Endothelial cell of umbilical vein (primary cell): ENCODE measurements around the gene UBR3. TPM values are rescaled to one million over a fixed set of nuclear protein-coding genes. Genes with fewer than 3 reads are reported as not detected.

Experiments used
- BruUV-seq: library from RNA; stranded (reverse); fragments of 400-500 nt; replicated peaks from 2 replicates; lab custom pipeline; 2021; lab: Mats Ljungman, UMichigan
- CTCF ChIA-PET: fragments of 300-600, 350-600 bp; sonication (Branson Sonifier 250); formaldehyde crosslinking; loops from one replicate; lab custom pipeline; 2021; ENCODE audit warnings: antibody characterized with exemption, inconsistent platforms; lab: Charles Lee
- POLR2A ChIA-PET: fragments of 300-600, 350-600 bp; sonication (Branson Sonifier 250); formaldehyde crosslinking; loops from one replicate; lab custom pipeline; 2021; ENCODE audit warnings: antibody characterized with exemption, inconsistent platforms; lab: Charles Lee
- DNase-seq: peaks from one replicate; pipeline ENCODE4 v3.0.0-alpha.2; 2011; ENCODE audit warnings: low read depth, low spot score
- FAIRE-seq: peaks from 2 replicates; lab custom pipeline; 2011; peaks lifted over from hg19 to GRCh38; lab: Jason Lieb, UNC
- H2AFZ ChIP-seq: 2 replicates; pipeline ENCODE4 v1.6.0; 2012; ENCODE audit warnings: low read depth, low read length, control low read depth, inconsistent platforms
- H3K27ac ChIP-seq: 2 replicates; pipeline ENCODE4 v1.5.1; 2011; ENCODE audit warnings: low read depth, mild to moderate bottlenecking, control low read depth, low read length, moderate library complexity; ENCODE audit not compliant: insufficient read depth
- H3K27me3 ChIP-seq, 2 experiments: 2 replicates each; pipeline versions ENCODE4 v1.6.0 to v1.6.1; 2011; ENCODE audit warnings: low read length in 2 of 2, mixed read lengths in 1 of 2; ENCODE audit not compliant: control insufficient read depth in 2 of 2, insufficient read depth in 2 of 2
- H3K36me3 ChIP-seq, 2 experiments: 2 replicates in 1 of 2; 3 replicates in 1 of 2; pipeline ENCODE4 v1.5.1; 2011; ENCODE audit warnings: low read length in 2 of 2, mild to moderate bottlenecking in 1 of 2, moderate library complexity in 1 of 2; ENCODE audit not compliant: control insufficient read depth in 2 of 2, insufficient read depth in 2 of 2; ENCODE audit errors: extremely low read depth in 1 of 2
- H3K4me1 ChIP-seq: 3 replicates; pipeline ENCODE4 v1.5.1; 2011; ENCODE audit warnings: mild to moderate bottlenecking, low read length; ENCODE audit not compliant: control insufficient read depth, insufficient read depth; ENCODE audit errors: extremely low read depth
- H3K4me2 ChIP-seq: 2 replicates; pipeline ENCODE4 v1.6.1; 2011; ENCODE audit warnings: low read length, control low read depth, mixed read lengths; ENCODE audit not compliant: insufficient read depth
- H3K4me3 ChIP-seq, 3 experiments: fragments of 200-600 bp in 1 of 3; sonication (generic), shearing (Covaris generic) in 1 of 3; replicated peaks in 1 of 3; 2 replicates each; pipeline ENCODE4 v1.5.1; 2011 to 2016; ENCODE audit warnings: control low read depth in 3 of 3, low read length in 3 of 3, mild to moderate bottlenecking in 2 of 3, inconsistent platforms in 1 of 3, low read depth in 1 of 3, moderate library complexity in 1 of 3; ENCODE audit not compliant: insufficient read depth in 1 of 3
- H3K79me2 ChIP-seq: 2 replicates; pipeline ENCODE4 v1.6.0; 2012; ENCODE audit warnings: low read length, inconsistent platforms; ENCODE audit not compliant: control insufficient read depth, insufficient read depth
- H3K9ac ChIP-seq: replicated peaks from 2 replicates; pipeline ENCODE3; 2011; ENCODE audit warnings: low read length, control low read depth; ENCODE audit not compliant: insufficient read depth; ENCODE audit errors: extremely low read depth
- H3K9me1 ChIP-seq: replicated peaks from 3 replicates; pipeline ENCODE4 v1.6.0; 2011; ENCODE audit warnings: mild to moderate bottlenecking, low read length; ENCODE audit not compliant: control insufficient read depth, insufficient read depth; ENCODE audit errors: extremely low read depth
- H3K9me3 ChIP-seq: replicated peaks from 2 replicates; pipeline ENCODE4 v1.5.1; 2012; ENCODE audit warnings: low read length, inconsistent platforms; ENCODE audit not compliant: control insufficient read depth, insufficient read depth
- H4K20me1 ChIP-seq: replicated peaks from 2 replicates; pipeline ENCODE3; 2011; ENCODE audit warnings: mild to moderate bottlenecking, low read length; ENCODE audit not compliant: control insufficient read depth, insufficient read depth; ENCODE audit errors: extremely low read depth
- CTCF ChIP-seq, 2 donors: IDR thresholded peaks; 1 replicate in 1 of 2; 2 replicates in 1 of 2; pipeline ENCODE4 v1.5.1; 2011; ENCODE audit warnings: low read length in 2 of 2, mild to moderate bottlenecking in 2 of 2, moderate library complexity in 2 of 2, control low read depth in 1 of 2, inconsistent platforms in 1 of 2, low read depth in 1 of 2; ENCODE audit not compliant: insufficient read depth in 1 of 2; ENCODE audit errors: extremely low read depth in 1 of 2
- EZH2 ChIP-seq: IDR thresholded peaks from 2 replicates; pipeline ENCODE4 v1.6.1; 2012; ENCODE audit warnings: borderline replicate concordance, low read depth, mild to moderate bottlenecking, moderate library complexity, low read length, inconsistent platforms; ENCODE audit not compliant: severe bottlenecking
- FOS ChIP-seq: IDR thresholded peaks from 2 replicates; pipeline ENCODE4 v1.6.1; 2011; ENCODE audit warnings: mild to moderate bottlenecking, low read length, moderate library complexity, borderline replicate concordance; ENCODE audit not compliant: insufficient read depth
- GATA2 ChIP-seq: IDR thresholded peaks from 2 replicates; pipeline ENCODE4 v1.7.0; 2011; ENCODE audit warnings: low read depth, mild to moderate bottlenecking, moderate library complexity, mixed read lengths, low read length; ENCODE audit not compliant: insufficient read length, insufficient read depth
- JUN ChIP-seq: IDR thresholded peaks from 2 replicates; pipeline ENCODE4 v1.6.1; 2011; ENCODE audit warnings: borderline replicate concordance, low read depth; ENCODE audit not compliant: insufficient read length, insufficient read depth
- MYC ChIP-seq: IDR thresholded peaks from one replicate; pipeline ENCODE4 v1.6.1; 2011; ENCODE audit warnings: mild to moderate bottlenecking, low read depth, low read length
- POLR2A ChIP-seq: IDR thresholded peaks from 2 replicates; pipeline ENCODE4 v1.6.1; 2012; ENCODE audit warnings: low read depth, mild to moderate bottlenecking, control low read depth, low read length
- POLR2AphosphoS5 ChIP-seq: IDR thresholded peaks from 2 replicates; pipeline ENCODE4 v1.6.1; 2012; ENCODE audit warnings: low read depth, mild to moderate bottlenecking, control low read depth, low read length, moderate library complexity; ENCODE audit not compliant: insufficient read depth
- dilution Hi-C: fragments of 300-500 bp; cut with MboI; formaldehyde crosslinking; loops from one replicate; pipeline ENCODE4 v1.15.0; 2019; ENCODE audit warnings: low sequenced_read_pairs; ENCODE audit not compliant: extremely low pct_ligation_motif_present
- intact Hi-C: fragments of 100-400 bp; cut with micrococcal nuclease; formaldehyde crosslinking; loops from one replicate; pipeline ENCODE4 v1.10.0; 2022
- polyA plus RNA-seq, 4 experiments: library from polyadenylated mRNA; depleted of rRNA in 3 of 4; stranded (reverse) in 3 of 4; unstranded in 1 of 4; fragments of >200 nt; gene quantifications; 2 replicates each; pipeline versions ENCODE4 v1.2.1 to v1.2.3, GENCODE V29; 2011 to 2012; ENCODE audit warnings: missing spikeins in 1 of 4
- total RNA-seq: library from RNA; stranded (reverse); gene quantifications from 2 replicates; pipeline ENCODE4 v1.2.3, GENCODE V29; 2021
- TF ChIP-seq, protein P1 (sequence below): IDR thresholded peaks from 2 replicates; pipeline ENCODE4 v1.6.1; 2011; ENCODE audit not compliant: insufficient read depth, insufficient read length

The UBR3 gene
- total and polyA plus RNA-seq, 2 donors (not counting 3 experiments of a cell fraction or from before 2014, with no cell fraction given), result 5.3 to 27.5 TPM

DNA sequence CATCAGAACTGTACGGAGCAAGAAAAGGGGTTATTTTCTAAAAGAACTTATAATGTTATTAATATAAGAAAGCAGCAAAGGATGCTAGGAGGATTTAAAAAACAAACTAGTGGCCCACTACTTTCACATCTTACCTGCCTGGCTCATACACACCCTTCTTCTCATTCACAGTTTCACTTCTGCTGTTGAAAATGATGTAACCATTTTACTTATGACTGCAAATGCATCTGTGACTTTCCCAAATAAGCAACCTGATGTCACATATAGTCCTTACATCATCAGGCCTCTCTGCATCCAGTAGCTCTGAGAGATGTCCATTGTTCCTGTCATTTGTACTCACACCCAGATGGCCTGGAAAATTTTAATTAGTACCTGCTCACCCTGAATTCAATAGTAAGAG lies 248.9 kb downstream of the UBR3 start:
- intact Hi-C loops, result loop anchor here (10.0 kb wide), 1 partner anchor 149 kb away; no protein-coding TSS in a partner anchor
- Histone ChIP-seq H3K79me2 (no peaks in the 10 kb centered on the region), H4K20me1 (no peaks in the 10 kb centered on the region), H3K9ac (no peak overlapping the region), H3K4me1 (peaks cover 14% of the 10 kb centered on the region), H3K9me1 (no peaks in the 10 kb centered on the region), H3K4me3 (no peak overlapping the region), H3K4me2 (no peak overlapping the region), H3K27ac (no peak overlapping the region), H3K9me3 (no peaks in the 10 kb centered on the region), H3K36me3 (no peaks in the 10 kb centered on the region), H3K27me3 (no peaks in the 10 kb centered on the region), H2AFZ (no peak overlapping the region)
- FAIRE-seq, result no peak
- no TSS peak for BruUV-seq
- CTCF ChIA-PET, result no interaction called here
- POLR2A ChIA-PET, result no interaction called here
- DNase-seq, result no peak
- dilution Hi-C loops, result no loop called here
- TF ChIP-seq JUN (no peak), MYC (no peak), CTCF (IDR thresholded peaks at IDR 0.05; ENCODE audit: extremely low read depth in 1 of 2, insufficient read depth in 1 of 2, low read depth in 1 of 2, low read length in 2 of 2) (no peak), GATA2 (no peak), FOS (no peak), POLR2A (no peak), EZH2 (no peak), POLR2AphosphoS5 (no peak)
- TF ChIP-seq, protein P1, sequence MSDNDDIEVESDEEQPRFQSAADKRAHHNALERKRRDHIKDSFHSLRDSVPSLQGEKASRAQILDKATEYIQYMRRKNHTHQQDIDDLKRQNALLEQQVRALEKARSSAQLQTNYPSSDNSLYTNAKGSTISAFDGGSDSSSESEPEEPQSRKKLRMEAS, result no peak
